RCC 7860 (cell line): ENCODE results near the gene ATP2B3.

Experiments
- DNase-seq: peaks from one replicate; pipeline ENCODE4 v3.0.0-alpha.2; 2015; ENCODE audit warnings: low spot score
- FAIRE-seq: peaks from 2 replicates; lab custom pipeline; 2012; peaks lifted over from hg19 to GRCh38; lab: Jason Lieb, UNC

Gene ATP2B3

DNA sequence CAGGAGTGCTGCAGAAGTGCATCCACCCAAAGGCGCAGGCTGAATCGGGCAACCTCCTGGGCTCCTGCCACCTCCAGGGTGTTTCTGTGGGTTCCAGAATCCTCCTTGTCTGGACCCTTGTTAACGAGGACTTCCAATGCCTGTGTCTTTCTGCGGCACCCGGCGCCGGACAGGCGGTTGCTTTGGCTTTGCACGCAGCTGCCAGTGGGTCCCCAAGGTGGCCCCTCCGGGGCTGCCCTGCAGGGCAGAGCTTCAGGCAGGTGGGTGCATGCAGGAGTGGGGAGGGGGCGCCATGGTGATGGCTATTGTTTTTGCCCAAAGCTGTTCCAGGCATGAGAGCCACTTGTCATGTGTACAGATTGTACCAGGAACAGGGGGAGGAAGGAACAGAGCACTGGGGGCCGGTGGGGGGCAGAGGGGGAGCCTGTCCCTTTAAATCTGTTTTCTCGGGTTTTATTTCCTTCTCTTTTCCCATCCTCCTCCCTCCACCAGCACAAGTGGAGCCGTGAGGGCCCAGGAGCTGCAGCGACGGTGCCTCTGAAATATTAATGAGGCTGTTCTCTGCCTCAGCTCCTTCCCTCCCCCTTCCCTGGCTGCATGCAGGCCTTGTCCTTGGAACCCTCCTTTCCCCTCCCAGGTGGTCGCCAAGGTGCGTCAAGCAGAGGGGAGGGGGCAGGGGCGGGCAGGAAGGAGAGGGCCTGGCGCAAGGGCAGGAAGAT, 13.1 kb downstream of the ATP2B3 start:
- DNase-seq: no peak
- no peak for FAIRE-seq

DNA sequence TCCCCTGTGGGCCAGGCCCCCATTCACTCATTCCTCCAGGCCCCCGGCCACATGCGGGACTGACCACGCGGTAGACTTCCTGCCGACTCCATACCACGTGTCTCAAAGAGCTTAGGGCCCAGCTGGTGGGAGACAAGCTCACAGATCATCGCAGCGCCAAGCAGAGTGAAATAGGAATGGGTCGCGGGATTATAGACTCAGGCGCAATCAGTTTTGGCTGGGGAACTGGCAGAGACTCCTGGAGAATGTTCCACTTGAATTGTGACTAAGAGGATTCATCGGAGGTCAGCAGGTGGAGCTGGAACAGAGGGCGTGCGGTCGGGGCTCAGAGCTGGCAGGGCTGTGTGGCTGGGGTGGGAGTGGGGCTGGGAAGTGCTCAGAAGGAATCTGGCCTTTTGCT, 15.6 kb downstream of the ATP2B3 start:
- FAIRE-seq: no peak
- DNase-seq: no peak

DNA sequence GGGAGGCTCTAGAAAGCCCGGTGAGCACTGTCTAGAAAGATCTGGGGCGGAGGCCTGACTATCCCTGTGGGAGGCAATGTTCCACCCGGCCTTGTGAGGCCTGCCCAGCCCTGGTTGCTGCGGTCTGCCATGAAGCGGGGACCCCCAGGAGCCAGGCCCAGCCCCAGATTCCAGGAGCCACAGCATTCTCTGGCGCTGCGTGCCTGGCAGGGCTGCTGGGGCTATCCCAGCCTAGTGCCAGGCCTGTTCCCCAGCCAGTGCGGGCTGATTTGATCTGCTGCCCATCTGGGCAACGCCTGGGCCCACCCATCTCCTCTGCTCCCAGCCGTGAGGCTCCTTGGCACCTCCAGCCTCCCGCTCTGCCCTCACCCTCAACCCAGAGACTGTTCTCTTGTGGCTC, 19.6 kb downstream of the ATP2B3 start:
- DNase-seq: no peak
- no peak for FAIRE-seq

DNA sequence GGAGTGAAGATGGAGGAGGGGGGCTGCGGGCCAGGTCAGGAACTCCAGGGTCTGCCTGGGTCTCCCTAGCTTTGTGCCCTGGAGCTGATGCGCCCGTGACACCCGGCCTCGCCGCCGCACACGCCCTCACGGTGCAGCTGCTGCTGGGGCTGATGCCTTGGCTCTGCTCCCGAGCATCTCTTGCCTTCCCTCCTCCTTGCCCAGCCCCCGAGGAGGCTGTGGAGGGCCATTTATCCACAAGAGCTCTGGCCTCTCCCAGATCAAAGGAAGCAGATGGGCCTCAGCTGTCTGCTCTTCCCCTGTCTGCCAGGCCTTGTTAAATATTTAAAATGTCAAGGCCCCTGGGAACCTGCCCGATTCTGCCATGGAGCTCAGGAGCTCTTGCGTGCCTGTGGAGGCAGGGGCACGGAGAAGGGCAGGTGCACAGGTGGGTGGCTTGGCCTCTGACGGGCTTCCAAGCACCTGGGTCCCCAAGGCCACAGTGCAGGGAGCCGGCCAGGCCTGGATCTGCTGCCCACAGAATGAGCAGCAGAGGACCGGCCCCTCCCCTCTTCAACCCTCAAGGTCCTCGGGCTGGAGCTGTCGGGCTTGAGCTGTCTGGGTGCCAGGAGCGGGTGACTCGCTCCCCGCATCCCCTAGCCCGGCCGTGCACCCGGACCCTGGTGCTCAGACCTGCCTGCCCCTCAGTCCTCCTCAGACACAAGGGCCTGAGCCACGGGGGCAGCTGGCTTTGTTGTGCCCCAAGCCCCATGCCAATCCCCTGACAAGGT, 20.3 kb downstream of the ATP2B3 start:
- FAIRE-seq (no peak), DNase-seq (no peak)

DNA sequence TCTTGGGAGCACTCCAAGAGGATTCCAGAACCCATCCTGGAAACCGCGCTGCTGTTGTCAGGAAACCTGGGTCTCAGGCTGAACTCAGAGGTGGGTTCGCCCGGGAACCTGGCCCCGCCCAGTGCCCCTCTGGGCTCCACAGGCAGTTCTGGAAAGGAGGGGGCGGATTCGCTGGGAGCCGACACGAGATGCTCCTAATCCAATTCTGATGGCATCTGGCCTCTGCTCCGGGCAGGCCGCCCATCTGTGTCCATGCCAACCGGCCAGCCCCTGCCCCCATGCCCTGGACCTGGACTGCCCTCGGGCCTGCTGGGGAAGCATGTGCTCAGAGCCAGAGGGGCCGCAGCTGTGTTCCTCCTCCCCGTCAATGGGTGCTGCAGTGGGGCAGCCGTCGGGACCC, 21.0 kb downstream of the ATP2B3 start:
- no peak for FAIRE-seq
- no peak for DNase-seq

DNA sequence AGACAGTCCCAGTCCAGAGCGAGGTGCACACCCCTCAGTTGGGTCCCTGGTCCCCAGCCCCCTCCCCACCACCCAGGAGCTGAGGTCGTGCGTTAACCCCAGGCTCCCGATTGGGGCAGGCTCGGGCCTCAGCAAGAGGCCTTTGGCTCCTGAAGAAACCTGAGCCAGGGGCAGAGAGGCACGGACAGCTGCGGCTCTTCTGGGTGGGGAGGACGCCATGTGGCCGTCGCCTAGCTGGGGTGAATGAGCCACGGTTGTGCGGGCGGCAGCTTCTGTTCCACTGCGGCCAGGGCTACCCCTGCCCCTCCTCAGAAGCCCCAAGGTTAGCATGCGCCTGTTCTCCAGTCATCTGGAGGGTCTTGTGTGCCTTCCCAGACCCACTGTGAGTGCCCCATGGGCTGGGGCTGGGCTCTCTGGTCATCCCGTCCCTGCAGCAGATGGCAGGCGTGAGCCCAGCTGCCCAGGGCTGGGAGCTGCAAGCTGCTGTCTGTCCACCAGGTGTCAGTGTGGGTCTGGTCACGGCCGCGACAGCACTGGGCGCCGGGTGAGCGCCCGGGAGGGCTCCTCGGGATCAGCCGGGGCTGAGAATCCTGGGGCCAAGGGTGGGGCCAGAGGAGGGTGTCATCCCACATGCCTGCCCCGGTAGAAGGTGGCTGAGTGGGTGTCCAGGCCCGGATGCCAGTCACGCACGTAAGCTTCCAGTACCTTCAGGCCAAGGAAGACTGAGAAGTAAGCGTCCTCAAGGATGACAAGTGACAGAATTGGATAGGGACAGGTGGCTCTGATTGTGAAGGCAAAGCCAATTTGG, 21.9 kb downstream of the ATP2B3 start:
- no peak for FAIRE-seq
- peak; percentile 30 for DNase-seq

DNA sequence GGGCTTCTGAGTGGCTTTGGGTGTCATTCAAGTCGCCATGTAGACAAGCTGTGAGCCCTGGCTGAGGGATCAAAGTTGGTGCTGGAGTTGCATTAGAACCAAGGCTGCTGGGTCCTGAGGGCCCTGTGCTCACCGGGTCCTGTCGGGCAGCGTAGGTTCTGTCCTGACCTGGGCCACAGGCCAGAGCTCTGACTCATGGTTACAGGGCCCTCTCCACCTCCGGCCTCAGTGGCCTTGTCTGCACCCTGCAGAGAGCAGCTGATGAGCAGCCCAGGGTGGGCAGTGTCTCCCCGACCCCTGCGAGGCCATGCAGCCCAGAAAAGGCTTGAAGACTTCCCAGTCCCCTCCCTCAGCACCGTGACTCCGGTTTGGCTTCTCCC, 22.5 kb downstream of the ATP2B3 start:
- DNase-seq: no peak
- FAIRE-seq: no peak

DNA sequence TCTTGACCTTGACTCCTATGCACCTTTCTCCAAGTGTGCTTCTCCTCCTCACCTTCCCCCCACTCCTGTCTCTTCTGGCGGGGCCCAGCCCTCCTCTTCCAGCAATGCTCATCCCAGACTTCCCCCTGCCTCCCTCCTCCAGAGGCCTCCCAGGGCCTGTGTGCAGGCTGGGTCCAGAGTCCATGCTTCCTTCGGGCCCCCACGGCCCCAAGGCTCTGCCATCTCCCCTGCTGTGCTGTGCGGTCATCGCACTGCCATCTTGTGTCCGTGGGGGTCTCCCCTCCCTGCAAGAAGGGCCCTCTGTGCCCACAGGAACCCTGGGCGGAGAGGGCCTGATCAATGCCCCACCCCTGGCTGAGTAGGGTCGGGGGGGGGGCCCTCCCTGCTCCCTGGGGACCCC, 27.3 kb downstream of the ATP2B3 start:
- FAIRE-seq (no peak), DNase-seq (no peak)

DNA sequence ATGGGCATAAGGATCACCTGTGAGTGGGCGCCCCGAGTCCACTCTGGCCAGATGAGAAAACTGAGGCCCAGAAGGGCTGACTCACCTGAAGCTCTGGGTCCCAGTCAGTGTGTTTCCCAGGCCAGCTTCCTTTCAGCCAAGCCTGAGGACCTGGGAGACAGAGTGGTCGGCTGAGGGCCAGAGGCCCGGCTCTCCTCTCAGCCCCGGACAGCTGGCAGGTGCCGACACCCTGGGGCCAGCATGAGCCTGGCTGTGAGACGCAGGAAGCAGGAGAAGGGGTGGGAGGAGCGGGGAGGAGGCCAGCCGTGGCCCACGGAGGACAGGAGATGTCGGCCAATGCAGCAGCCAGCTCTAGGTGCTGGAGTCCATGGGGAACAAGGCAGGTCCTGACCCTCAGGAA, 28.9 kb downstream of the ATP2B3 start:
- FAIRE-seq (no peak), DNase-seq (no peak)

DNA sequence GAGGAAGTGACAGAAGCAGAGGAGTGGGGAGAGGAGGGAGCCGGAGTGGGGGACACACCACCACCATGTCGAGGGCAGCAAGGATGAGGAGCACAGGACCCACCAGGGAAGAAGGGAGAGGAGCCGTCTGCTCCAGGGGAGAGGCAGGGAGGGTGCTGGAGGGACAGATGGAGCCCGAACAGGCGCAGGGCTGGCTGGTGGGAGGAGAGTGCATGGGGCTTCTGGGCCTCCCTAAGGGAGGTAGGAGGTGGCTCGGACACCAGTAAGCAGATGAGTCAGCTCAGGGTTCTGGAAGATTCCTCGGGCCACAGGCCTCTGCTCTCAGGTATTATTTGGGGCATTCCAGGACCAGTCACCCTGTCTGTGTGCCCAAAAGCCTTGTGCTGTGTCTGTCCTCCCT, 29.8 kb downstream of the ATP2B3 start:
- DNase-seq (no peak), FAIRE-seq (no peak)

DNA sequence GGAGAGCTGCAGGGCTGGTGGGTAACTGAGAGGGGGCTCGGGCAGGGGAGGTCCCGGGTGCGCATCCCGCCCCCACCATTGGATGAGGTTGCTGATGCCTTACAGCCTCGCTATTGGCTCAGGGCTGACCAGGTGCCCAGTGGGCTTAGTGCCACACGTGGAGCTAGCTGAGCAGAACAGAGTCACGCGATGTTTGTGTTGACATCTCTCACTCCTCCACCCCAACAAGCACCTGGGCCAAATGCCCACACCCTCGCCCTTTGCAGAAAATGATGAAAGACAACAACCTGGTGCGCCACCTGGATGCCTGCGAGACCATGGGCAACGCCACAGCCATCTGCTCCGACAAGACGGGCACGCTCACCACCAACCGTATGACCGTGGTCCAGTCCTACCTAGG, 31.8 kb downstream of the ATP2B3 start:
- FAIRE-seq (no peak), DNase-seq (no peak)

DNA sequence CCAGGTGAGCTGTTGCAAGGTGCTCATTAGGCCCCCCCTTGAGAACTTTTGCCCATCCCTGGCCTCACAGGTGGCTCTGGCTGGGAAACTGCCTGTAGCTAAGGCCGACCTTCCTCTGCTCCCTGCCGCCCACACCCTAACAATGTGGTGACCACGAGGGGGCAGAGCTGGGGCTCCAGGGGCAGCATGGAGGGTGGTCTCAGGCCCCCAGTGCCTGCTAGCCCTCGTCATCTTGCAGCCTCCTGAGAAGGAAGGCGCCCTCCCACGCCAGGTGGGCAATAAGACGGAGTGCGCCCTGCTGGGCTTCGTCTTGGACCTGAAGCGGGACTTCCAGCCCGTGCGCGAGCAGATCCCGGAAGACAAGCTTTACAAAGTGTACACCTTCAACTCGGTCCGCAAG, 32.4 kb downstream of the ATP2B3 start:
- DNase-seq: no peak
- no peak for FAIRE-seq

DNA sequence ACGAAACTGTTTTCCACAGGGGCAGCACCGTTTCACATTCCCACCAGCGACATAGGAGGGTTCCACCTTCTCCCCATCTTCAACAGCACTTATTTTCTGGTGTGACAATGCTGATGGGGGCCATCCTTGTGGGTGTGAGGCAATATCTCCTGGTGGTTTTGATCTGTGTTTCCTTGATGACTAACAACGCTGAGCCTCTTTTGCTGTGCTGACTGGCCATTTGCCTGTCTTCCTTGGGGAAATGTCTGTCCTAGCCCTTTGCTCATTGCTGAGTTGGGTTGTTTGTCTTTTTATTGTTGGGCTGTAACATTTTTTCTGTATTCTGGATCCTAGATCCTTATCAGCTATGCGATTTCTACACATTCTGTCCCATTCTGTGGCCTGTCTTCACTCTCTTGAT, 33.7 kb downstream of the ATP2B3 start:
- no peak for FAIRE-seq
- DNase-seq: no peak

DNA sequence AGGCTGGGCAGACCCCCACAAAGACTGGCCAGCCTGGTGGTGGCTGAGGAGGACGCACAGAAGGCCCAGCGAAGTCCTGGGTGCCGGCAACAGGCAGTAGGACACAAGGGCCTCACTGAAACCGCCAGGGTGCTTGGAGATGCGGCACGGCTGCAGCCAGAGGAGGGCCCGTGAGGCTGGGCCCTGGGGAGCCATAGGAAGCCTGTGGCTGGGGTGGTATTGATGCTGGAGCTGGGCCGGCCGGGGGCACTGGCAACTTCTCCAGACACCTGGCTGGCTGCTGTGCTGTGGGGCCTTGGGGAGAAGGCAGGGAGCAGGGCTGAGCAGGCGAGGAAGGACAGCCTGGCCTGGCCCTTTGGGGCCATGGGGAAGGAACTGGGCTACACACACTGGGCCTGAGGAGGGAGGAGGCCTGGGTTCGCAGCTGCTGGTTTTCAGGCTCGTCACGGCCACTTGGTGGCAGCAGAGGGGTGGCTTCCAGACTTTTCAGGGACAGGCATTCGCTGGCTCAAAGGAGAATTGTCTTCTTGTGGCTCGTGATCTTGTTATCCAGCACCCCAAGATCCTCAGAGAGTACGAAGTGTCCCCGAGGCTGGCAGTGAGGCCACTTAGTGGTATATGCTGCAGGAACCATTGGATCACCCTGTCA, 37.2 kb downstream of the ATP2B3 start:
- FAIRE-seq (no peak), DNase-seq (no peak)

DNA sequence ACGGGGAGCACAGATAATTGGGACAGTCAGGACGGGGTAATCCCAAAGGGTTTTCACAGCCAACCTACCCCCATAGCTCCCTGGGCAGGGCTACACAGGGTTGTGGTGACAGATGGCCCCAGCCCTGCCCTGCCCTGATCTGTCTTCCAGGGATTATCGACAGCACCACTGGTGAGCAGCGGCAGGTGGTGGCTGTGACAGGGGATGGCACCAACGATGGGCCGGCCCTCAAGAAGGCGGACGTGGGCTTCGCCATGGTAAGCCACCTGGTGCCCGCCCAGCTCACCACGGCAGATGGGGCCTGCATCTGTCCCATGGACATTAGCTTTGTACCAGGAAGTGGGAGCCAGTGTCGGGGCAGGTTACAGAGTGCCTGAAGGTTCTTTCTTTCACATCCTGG, 39.3 kb downstream of the ATP2B3 start:
- no peak for FAIRE-seq
- no peak for DNase-seq

DNA sequence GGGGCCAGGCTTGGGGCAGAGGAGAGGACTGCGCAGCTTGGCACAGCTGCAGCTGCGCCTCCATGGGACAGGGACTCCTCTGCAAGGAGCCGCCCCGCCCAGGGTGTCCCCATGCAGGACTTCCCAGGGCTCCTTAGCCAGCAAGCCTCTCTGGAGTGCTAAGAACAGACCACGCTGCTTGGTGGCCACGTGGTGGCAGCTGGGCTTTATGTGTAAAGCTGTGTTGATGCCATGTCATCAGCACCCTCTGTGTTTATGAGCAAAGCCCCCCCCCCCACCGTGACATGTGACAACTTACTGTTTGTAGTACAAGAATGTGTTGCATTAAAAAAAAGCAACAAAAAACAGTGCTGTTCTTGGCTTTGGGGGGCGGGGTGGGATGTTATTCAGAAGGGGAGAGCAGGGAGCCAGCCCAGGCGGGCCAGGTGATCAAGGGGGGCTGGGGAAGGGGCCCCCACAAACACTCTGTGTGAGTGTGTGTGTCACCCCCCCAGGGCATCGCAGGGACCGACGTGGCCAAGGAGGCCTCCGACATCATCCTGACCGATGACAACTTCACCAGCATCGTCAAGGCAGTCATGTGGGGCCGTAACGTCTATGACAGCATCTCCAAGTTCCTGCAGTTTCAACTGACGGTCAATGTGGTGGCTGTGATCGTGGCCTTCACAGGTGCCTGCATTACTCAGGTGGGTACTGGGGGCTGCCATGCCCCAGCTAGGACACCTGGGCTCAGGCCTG, 40.3 kb downstream of the ATP2B3 start:
- FAIRE-seq (no peak), DNase-seq (no peak)

DNA sequence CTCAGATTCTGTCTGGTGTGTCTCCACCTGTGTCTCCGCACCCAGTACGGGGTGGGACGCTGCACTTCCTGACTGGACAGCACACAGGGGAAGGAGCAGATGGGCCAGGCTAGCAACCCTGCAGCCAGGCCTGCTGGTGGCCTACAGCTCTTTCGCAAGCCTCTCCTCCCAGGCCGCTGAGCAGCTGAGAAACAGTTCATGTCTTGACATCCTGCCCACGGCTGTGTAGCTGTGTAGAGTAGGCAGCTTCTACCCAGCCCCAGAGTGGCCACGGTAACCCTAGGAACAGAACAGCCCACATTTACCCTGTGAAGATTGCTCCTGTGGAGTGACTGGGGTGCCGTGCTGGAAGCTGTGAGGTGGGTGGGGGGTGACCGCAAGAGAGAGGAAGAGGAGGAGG, 42.6 kb downstream of the ATP2B3 start:
- DNase-seq: no peak
- FAIRE-seq: no peak

DNA sequence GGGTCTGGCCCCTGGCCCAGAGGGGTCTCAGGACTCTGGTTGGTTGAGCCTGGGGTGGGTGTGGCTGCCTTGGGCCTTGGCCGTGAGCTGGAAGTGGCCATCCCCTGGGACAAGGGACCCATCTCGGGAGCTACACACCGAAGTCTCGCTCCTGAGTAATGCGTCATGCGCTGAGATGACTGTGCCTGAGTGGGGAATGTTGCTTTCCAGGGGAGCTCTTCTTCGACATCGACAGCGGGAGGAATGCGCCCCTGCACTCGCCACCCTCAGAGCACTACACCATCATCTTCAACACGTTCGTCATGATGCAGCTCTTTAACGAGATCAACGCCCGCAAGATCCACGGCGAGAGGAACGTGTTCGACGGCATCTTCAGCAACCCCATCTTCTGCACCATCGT, 43.0 kb downstream of the ATP2B3 start:
- FAIRE-seq (no peak), DNase-seq (no peak)

DNA sequence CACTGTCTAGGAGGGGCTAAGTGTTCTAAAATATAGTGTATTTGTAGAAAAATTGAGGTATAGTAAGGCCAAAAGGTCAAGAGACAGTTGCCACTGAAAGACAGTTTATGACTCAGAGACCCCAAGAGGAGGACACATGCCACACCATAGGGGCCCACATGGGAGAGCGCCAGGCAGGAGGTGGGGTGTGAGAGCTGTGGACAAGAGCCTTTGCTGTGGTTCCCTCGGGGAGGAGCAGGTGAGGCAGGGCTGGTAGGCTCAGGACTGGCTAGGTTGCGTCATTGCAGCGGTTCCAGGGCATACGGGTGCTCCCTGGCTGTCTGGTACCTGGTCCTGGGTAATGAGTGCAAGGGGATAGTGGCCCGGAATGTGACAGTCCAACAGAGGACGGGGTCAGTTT, 43.9 kb downstream of the ATP2B3 start:
- FAIRE-seq (no peak), DNase-seq (no peak)

DNA sequence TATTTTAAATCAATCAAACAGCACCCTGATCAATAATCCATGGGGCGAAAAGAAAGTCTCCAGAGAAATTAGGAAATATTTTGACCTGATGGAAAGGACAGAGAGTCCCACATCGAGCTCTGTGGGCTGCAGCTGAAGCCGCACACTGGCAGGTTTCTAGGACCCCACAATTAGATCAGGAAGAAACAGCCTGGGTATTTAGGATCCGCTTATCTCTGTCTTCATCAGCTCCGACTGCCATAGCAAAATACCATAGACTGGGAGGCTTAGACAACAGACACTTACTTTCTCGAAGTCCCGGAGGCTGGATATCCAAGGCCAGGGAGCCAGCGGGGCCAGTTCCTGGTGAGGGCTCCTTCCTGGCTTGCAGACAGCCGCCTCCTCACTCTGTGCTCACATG, 45.1 kb downstream of the ATP2B3 start:
- FAIRE-seq (no peak), DNase-seq (no peak)
